GM18873 (cell line): Measurements from ENCODE around the gene DHRS12.
A peak's percentile ranks its signal among the peaks of the same experiment; 100 is the strongest.

Experiments used
- ATAC-seq: cut with Tn5 transposase; IDR thresholded peaks from one replicate; pipeline ENCODE4 v1.9.1; 2021; ENCODE audit warnings: mild to moderate bottlenecking, moderate library complexity, moderate number of reproducible peaks; ENCODE audit not compliant: unreplicated experiment, low FRiP score

Gene DHRS12

DNA sequence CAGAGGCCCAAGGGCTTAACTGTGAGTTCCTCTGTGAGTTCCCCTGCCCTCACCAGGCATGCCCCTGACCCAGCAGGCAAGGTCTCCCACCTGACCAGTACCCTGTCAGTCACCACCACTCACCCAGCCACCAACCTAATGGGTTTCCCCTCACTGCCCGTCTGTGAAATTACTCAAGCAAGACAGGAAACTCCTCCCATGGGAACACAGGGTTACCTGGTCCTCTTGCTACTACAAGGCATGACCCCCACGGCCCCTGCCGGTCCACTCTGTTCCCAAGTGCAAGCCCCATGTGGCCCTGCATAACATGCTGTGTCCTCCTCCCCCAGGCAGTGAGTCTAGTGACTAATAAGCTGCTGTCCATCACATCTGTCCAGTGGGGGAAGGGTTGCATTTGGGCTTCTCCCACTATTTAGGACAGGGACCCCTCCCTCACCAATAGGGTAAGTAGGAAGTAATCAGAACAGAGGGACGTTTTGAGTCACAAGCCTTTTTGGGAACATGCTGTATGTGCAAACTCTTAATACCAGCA lies 8.0 kb upstream of the DHRS12 start:
- peak; percentile 40 for ATAC-seq

DNA sequence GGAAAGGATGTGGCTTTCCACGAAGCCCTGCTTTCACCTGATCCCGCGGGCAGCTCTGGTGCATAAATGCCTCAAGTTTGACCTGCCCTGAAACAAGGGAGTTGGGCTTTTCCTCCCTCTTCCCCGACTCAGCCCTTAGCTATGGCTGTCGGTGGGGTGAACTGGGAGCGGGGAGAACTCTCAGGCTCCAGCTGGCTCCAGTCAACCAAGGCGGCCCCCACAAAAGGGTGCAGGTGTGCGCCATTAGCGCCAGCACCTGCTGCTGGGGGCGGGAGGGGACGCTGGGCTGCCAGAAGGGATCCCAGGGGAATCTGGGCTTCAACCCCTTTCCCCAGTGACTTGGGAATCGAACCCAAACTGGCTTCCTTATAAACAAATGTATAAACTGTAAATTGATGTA lies 7.1 kb upstream of the DHRS12 start:
- no peak for ATAC-seq

DNA sequence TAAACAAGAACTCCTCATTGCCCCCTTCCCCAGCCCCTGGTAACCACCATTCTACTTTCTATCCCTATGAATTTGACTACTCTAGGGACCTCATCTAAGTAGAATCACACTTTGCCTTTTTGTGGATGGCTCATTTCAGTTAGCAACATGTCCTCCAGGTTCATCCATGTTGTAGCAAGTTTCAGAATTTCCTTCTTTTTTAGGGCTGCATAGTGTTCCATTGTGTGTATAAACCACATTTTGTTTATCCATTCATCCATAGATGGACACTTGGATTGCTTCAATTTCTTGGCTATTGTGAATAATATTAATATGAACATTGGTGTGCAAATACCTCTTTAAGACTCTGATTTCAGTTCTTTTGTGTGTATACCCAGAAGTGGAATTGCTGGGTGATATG lies 4.8 kb upstream of the DHRS12 start:
- no peak for ATAC-seq

DNA sequence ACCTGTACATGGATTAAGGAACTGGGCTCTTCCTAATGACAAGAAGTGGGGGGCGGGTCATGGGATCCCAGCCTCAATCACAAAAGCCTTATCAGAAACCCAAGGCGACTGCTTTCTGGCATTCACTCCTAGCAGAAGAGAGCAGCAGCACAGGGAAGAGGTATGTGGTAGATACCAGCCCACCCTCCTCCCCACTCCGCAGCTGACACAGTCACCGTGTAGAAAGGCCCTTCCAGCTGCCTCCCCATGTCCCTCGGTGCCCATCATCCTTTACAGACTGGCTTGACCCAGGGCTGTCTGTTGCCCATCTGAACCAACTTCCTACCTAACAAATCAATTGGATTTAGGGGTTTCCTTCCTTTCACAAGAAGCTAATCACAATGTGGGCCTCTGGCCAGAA lies 3.1 kb upstream of the DHRS12 start:
- no peak for ATAC-seq

DNA sequence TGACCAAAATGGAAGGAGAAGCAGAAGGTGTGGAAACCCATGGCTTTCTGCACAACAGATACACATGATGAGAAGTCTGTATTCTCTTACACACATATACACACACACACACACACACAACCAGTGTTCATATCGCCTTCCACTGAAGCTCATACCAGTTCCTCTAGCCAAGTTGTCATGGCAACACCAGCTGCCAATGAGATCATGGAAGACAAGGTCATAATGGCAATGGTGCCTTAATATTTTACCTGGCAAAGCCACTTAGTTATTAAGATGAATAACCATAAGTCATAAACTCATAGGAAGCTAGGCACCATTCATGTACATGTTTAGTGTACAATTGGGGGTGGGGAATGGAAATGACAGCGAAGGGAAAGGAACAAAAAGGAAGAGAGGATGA lies 2.6 kb upstream of the DHRS12 start:
- no peak for ATAC-seq

DNA sequence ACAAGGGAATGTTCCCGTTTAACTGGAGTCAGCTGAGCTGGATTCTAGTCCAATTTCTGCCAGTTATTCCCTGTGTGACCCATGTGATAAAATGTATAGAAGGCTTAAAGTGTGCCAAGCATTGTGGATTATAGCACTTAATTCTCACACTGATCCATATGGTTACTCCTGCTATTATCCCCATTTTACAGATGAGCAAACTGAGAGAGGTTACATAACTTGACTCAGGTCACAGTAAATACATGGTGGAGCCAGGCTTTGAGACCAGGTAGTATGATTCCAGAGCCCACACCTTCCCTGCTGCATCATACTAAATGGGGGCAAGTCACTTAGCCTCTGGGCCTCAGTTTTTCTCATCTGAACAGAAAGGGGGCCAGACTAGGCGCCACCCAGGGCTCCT lies 2.0 kb upstream of the DHRS12 start:
- no peak for ATAC-seq

DNA sequence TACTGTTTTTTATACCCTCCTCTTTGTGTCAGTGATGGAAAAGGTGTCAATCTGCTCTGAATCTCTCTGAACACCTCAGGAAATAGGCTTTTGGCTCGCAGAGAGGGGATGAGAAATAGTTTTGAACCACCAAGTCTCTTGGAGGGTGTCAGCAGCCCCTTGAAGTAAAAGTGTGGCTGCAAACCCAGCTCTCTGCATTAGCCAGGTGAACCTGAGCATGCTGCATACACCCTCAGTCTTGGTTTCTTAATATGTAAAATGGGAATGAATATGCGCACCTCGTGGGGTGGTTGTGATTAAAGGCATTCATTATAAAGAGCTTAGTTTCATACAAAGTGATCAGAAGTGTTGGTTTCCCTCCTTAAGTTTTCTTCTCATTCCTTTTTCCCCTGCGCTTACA lies 1.4 kb upstream of the DHRS12 start:
- no peak for ATAC-seq

DNA sequence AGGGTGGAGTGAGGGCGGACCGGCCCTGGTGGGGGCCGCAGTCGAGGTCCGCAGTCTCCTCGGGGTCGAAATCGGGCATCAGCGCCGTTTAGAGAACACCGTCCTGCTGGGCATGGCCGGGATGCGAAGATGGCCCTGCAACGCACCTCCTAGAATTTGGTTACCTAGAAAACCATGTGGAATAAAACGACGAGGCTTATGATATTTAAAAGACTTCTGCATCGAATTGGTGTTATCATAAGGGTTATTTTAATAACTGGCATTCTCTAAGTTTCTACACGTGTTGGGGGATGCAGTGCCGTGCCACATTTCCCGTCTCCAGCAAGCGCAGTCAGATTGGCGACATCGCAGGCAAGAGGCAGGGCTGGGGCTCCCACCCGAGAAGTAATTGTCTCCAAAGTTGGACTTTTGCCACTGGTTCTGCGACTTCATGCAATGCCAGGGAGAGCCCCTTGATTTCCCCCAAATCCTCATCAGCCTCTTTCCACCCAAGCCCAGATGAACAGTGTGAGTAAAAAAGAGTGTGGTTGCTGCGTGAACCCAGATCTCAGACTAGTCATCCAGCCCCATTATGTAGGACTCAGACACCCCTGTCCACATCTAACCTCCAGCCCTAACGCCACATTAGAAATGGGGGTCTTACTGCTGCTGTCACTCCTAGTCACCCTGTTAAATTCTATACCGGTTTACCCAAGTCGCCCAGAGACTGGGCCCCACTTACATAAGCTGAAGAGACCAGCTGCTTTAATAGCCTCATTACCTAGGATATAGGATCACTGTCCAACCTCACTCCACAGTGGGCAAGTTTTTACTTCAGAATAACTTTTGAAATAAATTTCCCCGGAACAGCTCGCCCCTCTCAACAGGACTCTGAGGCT lies 571 bp upstream of the DHRS12 start:
- ATAC-seq: no peak

DNA sequence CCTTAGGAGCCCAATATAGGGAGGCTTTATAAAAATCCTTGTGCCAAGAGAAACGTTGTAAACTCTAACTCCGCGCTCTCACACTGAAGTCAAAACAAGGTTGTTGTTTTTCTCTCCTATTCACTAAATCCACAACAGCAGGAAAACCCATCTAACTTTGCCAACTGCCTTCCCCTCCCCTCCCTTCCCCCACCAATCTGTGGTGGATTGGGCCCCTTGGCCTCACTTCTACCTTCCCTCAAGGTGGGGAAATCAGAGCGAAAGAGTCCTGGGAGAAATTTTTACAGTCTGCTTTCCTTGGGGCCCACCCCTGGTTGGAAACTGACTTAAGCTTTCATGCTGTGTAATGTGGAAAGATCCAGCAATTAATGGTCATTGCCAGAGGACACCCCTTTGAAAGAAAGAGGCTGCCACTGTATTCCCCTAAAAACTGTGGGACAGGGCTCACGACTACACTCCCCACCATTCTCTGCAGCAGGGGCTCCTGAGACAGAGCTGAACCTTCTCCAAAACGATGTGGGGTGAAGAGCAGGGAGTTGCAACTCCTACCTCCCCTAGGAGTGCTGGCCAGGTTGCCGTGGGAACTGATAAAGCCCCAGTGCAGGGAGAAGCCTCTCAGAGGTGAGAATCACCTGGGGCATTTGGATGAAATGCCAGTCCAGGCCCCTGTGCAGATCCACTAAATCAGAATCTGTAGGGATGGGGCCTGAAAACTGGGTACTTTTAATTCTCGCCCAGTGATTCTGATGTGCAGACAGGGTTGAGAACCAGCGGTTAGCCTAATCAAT lies 1.1 kb downstream of the DHRS12 start:
- no peak for ATAC-seq

DNA sequence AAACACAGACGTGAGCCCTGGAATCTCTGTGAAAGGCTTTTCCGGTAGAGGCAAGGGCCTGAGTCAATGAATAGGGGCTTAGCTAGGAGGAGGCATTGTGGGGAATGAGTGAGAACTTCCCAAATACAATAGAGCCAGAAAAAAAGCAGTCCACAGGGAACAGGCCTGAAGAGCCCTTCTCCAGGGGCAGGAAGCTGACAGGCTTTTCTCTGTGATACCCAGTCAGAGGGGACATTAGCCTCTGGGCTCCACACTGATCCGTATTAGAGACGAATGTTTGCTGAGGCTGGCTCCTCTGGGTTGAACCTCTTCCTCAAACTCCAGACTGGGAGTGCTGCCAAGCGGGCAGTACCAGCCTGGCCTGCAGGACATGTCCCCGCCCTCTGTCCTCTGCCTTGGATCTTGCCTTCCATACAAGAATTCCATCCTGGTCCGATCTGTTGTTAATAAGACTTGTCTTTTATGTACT lies 2.3 kb downstream of the DHRS12 start:
- no peak for ATAC-seq

DNA sequence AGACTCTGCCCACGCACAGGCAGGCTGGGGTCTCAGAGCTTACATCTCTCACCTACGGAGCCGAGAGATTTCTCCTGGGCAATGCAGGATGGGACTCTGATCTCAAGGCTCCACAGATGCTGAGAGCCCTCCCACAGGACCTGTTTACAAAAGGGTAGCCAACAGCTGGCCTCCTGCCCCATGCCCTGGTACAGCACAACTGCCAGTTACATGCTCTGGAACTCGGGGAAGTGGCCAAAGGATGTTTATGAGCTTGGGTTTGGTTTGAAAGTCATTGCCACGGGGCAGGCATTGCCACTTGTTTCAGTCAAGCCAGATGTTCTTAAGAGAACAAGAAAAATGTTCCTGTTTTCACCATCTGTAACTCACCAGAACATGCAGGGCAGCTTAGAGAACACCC lies 3.5 kb downstream of the DHRS12 start:
- ATAC-seq: no peak

DNA sequence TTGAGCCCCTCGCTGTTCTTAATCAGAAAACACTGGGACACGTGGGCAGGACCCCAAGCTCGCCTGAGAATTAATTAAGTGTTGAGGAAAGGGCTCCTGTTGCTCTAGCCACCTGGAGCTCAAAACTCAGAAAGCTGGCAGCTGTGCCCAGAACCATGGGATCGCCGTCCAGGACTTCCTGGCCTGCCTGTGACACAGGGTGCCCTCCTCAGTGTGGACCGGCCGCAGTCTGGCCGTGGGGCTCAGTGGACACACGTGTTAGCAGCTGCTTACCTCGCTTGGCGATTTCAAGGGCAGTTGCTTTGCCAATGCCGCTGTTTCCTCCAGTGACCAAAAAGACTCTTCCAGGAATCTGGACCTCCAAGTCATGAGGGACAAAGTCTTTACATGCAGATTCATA lies 4.7 kb downstream of the DHRS12 start:
- no peak for ATAC-seq

DNA sequence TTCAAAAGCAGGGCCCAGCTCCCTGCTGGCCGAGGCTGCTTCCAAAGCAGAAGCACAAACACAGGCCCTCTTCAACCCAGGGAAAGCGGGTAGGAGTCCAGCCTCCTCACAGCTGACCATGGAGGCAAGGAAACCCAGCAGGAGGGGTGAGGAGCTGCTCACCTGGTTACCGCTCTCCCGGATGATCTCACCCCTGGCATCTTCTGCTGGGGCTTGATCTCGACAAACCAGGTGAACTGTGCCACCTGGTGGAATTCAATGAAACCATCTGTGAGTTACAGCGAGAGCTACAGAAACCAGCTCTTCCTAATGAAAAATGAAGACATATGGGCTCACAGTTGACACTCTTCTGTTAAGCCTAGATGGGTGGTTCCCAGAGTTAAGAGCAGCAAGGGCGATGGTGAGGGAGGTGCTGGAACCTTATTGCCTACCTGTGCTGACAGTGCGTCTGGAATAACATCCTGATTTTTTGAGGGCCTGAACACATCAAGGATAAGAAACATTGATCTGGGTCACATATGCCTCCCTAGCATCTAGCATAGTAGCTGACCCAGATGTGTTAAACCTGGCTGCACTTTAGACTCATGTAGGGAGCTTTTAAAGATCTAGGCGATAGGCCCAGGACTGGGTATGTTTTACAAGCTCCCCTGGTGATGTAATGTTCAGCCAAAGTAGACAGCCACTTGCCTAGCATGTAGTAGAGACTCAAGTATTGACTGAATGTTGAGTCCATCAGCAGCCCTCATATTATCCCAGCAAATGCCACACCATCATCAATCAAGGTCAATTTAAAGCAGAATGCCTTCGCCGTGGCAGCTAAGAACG lies 6.1 kb downstream of the DHRS12 start:
- no peak for ATAC-seq

DNA sequence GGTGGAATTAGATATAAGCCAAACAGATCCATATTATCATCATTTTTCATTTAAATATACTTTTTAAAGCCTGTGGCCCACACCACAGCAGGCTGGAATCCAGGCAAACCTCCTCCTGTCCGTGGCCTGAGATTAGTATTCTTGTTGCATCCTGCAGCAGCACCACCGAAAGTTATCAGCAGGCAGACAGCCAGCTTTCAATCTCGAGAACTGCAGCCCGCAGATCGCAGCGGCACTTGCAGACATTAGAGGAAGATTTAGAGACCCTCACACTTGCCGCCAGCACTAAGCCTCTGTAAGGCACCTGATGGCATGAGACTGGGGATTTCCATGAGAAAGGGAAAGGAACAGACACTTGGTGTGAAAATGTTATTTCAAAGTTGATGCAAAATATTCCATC lies 7.4 kb downstream of the DHRS12 start:
- ATAC-seq: no peak

DNA sequence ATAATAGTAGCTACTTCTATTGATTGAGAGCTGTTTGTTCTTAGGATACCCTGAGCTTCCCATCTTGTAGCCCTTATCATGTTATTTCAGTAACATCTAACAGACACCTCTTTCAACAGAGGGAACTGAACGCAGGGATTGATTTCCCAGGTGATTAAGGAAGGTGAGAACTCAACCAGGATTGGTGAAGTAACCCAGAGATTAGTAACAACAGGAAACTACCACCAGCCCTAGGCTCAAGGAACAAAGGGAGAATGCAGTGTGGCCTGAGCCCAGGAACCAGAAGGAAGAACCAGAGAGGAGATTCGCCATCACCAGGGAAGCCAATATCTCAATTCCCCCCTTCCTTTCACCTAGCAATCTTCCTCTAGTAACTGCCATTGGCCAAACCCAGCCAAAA lies 8.5 kb downstream of the DHRS12 start:
- ATAC-seq: no peak

DNA sequence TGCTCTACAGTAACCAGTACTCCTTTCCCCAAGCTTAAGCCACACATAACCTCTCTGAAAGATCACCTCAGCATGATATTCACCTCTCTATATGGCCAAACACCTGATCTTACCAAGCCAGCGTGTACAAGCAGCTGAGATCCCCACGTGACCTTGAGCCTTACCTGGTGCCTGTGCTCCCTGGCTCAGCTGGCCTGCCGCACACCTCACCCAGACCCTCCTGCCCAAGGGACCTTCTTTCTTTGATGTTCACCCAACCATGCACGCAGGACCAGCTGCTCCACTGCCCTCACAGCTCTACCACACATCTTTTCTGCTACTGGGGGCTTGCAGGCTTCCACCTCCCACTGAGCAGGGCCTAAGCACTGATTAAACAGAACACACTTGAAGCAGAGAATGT lies 9.0 kb downstream of the DHRS12 start:
- no peak for ATAC-seq

DNA sequence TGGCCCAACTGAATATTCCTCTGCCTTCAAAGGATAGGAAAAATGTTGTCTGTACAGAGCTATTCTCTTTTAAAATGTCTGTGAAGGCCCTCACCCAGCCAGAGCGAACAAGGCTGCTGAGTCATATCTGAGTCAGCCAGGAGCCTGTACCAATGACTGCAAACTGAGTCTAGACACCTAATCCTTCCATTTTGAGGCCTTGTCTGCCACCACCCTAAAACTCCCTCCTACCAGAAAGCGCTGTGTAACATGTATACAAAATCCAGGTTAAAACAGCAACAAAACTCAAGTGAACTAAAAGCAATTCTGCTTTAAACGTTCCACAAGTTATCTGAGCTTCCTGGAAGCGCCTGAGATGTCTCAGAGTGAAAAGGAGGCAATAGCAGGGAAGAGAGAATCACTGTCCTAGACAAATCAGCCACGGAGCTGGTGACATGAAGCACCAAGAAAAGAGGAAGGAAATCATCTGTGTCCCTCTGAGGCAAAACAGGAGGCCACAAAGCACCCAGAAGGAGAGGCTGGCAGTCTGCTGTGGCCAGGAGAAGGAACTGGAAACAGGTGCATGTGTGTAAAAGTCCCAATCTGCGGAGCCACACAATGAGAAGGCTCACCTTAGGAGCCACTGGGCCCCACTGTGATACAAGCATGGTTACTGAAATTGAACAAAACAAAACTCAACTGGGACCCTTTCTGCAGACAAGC lies 10.2 kb downstream of the DHRS12 start:
- peak; percentile 49 for ATAC-seq

DNA sequence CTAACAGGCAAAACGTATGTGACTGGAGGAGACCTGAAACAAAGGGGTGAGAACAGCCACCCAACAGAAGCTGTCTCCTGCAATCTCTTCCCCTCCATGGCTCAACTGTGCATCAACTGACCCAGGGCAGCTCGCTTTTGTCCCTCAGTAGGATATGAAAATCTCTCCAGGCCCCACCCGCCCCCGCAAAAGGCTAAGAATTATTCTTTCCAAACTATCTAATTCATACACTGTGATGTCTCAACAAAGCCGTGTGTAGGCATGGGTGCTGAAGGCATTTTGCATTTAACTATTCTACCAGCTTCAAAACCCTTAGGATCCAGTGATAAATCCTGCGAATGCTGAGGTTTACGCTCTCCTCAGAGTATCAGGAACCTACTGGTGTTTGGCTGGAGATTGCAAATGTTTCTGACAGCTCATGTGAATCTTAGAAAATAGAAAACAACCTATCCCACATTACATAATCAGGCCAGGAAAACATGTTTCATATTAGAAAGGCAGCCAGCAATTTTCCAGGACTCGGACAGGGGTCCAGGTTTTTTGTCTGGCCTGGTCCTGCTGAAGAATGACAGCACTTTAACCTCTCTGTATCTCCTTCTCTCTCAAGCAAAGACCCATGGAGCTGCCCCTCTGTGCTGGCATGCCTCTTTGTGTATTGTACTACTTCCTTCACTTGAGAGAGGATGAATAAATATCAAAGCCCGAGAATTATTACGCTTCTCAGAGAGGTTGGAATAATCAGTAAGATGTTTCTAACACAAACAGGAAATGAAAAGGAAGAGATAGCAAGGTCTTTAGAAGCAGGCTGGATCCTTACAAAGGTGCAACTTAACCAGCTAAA lies 17.3 kb downstream of the DHRS12 start:
- ATAC-seq: no peak
